Measurements from ENCODE around the gene CDK14.

Gene CDK14

GRCh38 chr7:90968871-90969270 lies 372.8 kb downstream of the CDK14 start:
- DNase-seq, result no peak

GRCh38 chr7:90972906-90973550 lies 376.9 kb downstream of the CDK14 start:
- DNase-seq, result peak in 1 of 3 experiments; percentile 19

DNA sequence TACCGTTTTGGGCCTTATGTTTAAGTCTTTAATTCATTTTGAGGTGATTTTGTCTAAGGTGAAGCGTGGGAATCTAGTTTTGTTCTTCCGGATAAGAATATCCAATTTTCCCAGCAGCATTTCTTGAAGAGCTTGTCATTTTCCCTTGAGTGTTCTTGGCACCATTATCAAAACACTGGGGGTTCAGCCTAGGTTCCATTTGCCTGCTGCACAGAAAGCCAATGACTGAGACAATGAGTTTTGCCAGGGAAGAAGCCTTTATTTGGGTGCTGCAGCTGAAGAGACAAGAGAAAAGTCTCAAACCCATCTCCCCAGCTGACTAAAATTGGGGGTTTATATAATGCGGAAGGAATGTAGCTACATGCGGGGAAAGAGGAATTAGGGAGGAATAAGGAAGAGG lies 380.9 kb downstream of the CDK14 start:
- DNase-seq, result no peak

- DNase-seq, result no peak
These were observed 384.4 kb downstream of the CDK14 start for GRCh38 chr7:90980545-90980944.

- no peak for DNase-seq
These were observed 386.1 kb downstream of the CDK14 start for GRCh38 chr7:90982228-90982627.

- DNase-seq, result no peak
These were observed 388.6 kb downstream of the CDK14 start for GRCh38 chr7:90984692-90985091.

DNA sequence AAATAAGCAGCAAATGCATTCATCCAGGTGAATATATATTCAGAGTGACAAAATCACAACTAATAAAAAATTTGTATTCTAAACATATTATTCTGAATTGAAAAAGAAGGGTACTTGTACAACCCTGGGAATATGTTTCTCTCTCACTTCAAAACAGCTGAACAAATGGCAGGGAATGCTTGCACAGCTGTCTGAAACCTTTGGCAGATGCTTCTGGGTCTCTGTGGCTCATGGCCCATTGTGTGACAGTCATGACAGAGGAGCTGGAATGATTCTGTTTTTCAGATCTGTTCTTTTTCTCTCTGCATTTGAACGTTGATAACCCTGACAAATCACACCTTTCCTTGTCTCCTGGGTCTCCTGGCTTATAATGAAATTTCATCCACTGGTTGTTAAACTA lies 392.4 kb downstream of the CDK14 start:
- DNase-seq, result peak; percentile 4 to 87 (median 53)

GRCh38 chr7:90988996-90989765 lies 393.1 kb downstream of the CDK14 start:
- DNase-seq, result peak in 2 of 3 experiments; percentile 42 to 53

DNA sequence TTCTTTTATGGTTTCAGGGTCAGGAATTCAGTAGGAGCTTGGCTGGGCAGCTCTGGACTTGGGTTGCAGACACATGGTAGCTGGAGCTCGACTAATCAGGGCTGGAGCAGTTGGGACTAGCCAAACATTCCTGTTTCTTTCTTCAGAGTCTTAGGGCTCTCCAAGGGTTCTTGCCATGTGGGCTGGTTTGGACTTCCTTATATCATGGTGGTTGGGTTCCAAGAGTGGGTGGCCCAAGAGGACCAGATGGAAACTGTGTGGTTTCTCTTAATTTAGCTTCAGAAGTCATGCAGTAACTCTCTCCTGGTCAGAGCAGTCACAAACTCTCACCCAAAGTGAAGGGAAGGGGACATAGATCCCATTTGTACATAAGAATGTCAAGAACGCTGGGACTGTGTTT lies 398.0 kb downstream of the CDK14 start:
- no peak for DNase-seq

DNA sequence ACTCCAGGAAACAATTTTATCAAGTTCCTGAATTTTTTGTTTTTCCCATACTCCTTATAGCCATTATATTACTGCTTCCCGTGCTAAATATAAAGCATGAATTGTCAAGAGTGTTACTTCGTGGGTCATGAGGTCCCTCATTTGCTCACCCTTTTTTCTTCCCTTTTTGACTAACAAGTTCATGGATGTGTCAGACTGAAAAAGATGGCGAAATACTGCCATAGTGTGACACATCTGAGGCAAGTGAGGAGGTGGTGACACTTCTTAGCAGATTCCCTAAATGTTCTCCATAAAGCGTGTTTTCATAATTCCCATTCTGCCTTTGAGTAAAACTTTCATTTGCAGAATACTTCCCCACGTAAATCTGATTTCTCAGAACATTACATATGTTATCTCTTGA lies 398.5 kb downstream of the CDK14 start:
- DNase-seq, result no peak

DNA sequence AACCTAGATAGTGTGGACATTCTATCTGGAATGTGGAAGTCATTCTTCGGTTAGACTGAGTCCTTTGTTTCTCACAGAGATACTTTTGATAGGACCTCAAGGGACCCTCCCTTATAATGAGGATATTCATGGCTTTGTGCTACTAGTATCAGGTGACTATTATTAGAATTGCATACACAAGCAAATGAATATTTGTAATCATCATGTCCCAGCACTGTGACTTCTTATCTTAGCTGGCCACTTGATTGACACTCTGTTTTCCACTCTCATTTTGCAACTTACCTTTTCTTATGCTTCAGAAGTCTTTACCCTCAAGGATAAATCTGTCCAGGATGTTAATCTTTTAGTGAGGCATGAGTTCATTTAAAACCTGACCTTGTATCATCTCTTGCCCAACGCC lies 399.9 kb downstream of the CDK14 start:
- DNase-seq, result no peak

GRCh38 chr7:90999989-91000979 lies 404.2 kb downstream of the CDK14 start:
- DNase-seq, result no peak

GRCh38 chr7:91005024-91005423 lies 408.9 kb downstream of the CDK14 start:
- DNase-seq, result no peak

DNA sequence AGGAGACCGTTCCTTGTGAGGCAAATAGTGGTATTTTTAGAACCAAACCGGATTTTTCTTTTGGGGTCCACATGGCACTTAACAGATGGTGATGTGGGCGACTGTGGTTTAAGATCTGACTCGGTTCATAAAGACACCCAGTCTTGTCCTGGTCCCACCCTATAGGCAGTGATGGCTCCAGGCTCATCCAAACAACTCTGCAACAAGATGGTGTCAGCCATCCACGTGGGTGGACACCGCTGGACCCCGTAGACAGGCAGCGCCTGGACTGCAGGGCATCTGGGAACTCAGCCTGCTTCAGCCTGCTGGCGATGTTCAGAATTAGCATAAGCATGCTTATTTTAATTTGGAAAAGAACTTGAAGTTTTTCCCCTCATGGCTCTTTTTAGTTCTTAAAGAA lies 409.7 kb downstream of the CDK14 start:
- DNase-seq, result no peak

GRCh38 chr7:91007371-91007770 lies 411.2 kb downstream of the CDK14 start:
- DNase-seq, result no peak

GRCh38 chr7:91013078-91013477 lies 417.0 kb downstream of the CDK14 start:
- DNase-seq, result no peak

GRCh38 chr7:91019686-91020385 lies 423.7 kb downstream of the CDK14 start:
- peak in 1 of 3 experiments; percentile 17 for DNase-seq

DNA sequence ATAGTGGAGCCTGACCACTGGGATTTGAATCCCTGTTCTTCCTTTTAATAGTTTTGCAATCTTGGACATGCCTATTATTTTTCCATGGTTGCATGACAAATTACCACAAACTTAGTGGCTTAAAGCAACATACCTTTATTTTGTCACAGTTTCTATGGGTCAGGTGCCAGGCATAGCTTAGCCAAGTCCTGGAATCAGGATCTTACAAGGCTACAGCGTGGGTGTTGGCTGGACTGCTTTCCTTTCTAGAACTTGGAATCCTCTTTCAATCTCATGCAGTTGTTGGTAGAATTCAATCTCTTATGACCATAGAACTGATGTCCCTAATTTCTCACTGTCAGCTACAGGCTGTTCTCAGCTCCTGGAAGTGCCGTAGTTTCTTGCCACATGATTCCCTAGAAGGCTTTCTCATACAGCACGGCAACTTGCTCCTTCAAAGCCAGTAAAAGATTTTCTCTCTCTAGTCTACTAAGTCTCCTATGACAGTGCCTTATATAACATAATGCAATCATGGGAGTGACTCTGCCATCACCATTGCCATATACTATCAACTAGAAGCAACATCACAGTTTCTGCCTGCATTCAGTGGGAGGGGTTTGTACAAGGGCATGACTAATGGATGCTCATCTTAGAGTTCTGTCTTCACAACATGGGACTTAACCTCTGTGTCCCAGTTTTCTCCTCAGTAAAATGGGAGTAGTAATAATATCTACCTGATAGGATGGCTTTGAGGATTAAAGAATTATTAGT lies 424.7 kb downstream of the CDK14 start:
- DNase-seq, result no peak

DNA sequence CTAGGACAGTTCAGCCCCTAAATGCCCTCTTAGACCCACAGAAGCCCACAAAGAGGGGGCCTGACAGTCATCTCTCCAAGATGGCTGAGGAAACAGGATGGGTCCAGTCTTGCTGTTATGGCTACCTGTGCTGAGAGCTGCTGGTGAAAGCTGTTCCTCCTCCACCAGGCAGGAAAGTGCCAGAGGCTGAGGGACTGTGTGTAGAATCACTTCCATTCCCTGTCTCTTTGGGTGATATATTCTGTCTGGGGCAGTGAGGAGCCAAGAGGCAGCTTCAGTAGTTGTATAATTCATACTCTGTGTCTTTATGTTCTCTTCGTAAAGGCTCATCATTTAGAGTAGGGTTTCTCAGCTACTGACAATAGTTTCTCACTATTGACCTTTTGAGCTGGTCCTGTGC lies 425.8 kb downstream of the CDK14 start:
- no peak for DNase-seq

DNA sequence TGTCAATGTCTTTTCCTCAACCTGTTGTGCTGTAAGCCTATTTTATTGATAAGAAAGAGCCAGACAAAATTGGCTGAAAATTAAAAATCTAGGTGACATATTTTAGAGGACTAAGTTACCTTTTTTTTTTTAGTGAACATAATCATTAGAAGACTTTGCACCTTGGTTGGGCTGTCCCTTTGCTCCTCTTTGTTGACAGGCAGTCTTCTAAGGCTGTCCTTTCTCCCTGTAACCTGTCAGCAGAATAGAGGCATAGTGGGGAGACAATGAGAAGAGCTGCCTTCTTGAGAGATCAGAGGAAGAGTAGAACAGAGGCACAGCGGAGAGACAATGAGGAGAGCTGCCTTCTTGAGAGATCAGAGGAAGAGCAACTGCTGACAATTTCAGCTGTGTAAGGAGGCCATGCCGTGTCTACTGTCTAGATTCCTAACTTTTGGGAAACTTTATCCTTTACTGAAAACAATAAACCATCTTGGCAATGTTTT lies 429.8 kb downstream of the CDK14 start:
- DNase-seq, result no peak

DNA sequence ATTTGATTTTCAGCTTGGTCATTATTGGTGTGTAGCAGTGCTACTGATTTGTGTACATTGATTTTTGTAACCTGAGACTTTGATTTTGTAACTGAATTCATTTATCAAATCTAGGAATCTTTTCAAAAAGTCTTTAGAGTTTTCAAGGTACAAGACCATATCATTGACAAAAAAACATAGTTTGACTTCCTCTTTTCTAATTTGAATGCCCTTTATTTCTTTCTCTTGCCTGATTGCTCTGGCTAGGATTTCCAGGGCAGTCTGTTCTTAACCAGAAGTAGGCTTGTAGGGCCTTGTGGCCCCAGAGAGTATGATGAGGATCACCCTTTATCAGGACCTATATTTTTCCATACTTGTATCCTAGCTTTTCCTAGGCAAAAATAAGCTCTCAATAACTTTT lies 433.6 kb downstream of the CDK14 start:
- no peak for DNase-seq

Measured in NCI-H1417 (cell line).